AG04450 (cell line): Measurements from ENCODE around the gene CRIM1. TPM values are rescaled to one million over a fixed set of nuclear protein-coding genes. Genes with fewer than 3 reads are reported as not detected.

Experiments used
- CTCF ChIA-PET: fragments of 300-600, 350-600 bp; formaldehyde crosslinking; extraction: SDS; loops from one replicate; lab custom pipeline; 2022; ENCODE audit warnings: antibody characterized with exemption, inconsistent platforms; lab: Charles Lee
- POLR2A ChIA-PET: fragments of 350-600 bp; formaldehyde crosslinking; extraction: SDS; loops from one replicate; lab custom pipeline; 2021; ENCODE audit warnings: antibody characterized with exemption, inconsistent platforms; lab: Yijun Ruan, JAX
- DNase-seq: peaks from one replicate; pipeline ENCODE4 v3.0.0-alpha.2; 2011; ENCODE audit warnings: low read depth, low spot score
- H3K27ac ChIP-seq: one replicate; pipeline ENCODE4 v1.5.1; 2012; ENCODE audit warnings: low read depth, low read length, control low read depth
- H3K27me3 ChIP-seq: one replicate; pipeline ENCODE4 v1.6.0; 2012; ENCODE audit warnings: low read length; ENCODE audit not compliant: control insufficient read depth, insufficient read depth
- H3K4me3 ChIP-seq: 2 replicates; pipeline ENCODE4 v1.5.1; 2011; ENCODE audit warnings: mild to moderate bottlenecking, low read depth, low read length, control low read depth
- H3K9me3 ChIP-seq: 2 replicates; pipeline ENCODE4 v1.5.1; 2012; ENCODE audit warnings: low read length; ENCODE audit not compliant: control insufficient read depth, insufficient read depth
- polyA plus RNA-seq: library from polyadenylated mRNA; depleted of rRNA; stranded (reverse); fragments of >200 nt; gene quantifications from 2 replicates; pipeline ENCODE4 v1.2.3, GENCODE V29; 2011
- TF ChIP-seq, protein P1 (sequence below): IDR thresholded peaks from 2 replicates; pipeline ENCODE4 v1.5.1; 2011; ENCODE audit warnings: low read depth, low read length, control low read depth, inconsistent platforms

The CRIM1 gene
- polyA plus RNA-seq, 1 experiment, result 142 TPM

DNA sequence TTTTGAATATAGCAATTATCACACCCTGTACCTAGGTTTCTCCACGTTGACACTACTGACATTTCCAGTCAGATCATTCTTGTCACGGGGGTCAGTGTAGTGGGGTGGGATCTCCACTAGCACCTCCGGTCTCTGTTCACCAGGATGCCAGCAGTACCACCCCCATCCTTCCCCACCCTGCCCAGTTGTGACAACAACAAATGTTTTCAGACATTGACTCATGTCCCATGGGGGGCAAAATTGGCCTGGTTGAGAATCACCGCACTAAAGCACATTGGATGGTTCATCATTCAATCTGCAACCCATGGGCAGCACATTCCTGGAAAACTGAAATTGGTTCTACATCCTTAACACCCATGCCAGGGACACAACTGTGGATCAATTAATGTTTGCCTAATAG is 210.1 kb downstream of the CRIM1 start:
- H3K4me3 ChIP-seq, result no peak overlapping the region
- CTCF ChIA-PET, result no interaction called here
- POLR2A ChIA-PET, result no interaction called here
- DNase-seq, result no peak
- H3K9me3 ChIP-seq, result no peaks in the 10 kb centered on the region
- H3K27ac ChIP-seq, result no peak overlapping the region
- TF ChIP-seq, protein P1, sequence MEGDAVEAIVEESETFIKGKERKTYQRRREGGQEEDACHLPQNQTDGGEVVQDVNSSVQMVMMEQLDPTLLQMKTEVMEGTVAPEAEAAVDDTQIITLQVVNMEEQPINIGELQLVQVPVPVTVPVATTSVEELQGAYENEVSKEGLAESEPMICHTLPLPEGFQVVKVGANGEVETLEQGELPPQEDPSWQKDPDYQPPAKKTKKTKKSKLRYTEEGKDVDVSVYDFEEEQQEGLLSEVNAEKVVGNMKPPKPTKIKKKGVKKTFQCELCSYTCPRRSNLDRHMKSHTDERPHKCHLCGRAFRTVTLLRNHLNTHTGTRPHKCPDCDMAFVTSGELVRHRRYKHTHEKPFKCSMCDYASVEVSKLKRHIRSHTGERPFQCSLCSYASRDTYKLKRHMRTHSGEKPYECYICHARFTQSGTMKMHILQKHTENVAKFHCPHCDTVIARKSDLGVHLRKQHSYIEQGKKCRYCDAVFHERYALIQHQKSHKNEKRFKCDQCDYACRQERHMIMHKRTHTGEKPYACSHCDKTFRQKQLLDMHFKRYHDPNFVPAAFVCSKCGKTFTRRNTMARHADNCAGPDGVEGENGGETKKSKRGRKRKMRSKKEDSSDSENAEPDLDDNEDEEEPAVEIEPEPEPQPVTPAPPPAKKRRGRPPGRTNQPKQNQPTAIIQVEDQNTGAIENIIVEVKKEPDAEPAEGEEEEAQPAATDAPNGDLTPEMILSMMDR, result no peak
- H3K27me3 ChIP-seq, result no peaks in the 10 kb centered on the region

DNA sequence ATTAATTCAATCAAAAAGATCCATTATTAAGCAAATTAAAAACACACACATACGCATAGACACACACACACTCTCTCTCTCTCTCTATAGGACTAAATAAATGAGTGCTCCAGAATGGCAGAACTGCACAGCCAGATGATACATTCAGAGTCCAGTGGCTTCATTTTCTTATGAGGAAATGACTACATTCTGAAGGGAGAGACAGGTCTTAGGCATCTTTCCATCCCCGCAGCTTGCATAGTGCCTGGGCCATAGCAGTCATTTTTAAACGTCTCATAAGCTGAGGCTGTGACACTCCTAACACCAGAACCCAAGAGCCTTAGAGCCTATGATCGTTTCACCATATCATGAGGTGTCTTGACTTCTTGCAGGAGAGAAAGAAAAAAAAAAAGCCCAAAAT is 211.3 kb downstream of the CRIM1 start:
- Histone ChIP-seq H3K27me3 (no peaks in the 10 kb centered on the region), H3K27ac (no peak overlapping the region), H3K9me3 (no peaks in the 10 kb centered on the region), H3K4me3 (no peak overlapping the region)
- CTCF ChIA-PET, result no interaction called here
- POLR2A ChIA-PET, result no interaction called here
- DNase-seq, result no peak
- TF ChIP-seq, protein P1, result no peak

DNA sequence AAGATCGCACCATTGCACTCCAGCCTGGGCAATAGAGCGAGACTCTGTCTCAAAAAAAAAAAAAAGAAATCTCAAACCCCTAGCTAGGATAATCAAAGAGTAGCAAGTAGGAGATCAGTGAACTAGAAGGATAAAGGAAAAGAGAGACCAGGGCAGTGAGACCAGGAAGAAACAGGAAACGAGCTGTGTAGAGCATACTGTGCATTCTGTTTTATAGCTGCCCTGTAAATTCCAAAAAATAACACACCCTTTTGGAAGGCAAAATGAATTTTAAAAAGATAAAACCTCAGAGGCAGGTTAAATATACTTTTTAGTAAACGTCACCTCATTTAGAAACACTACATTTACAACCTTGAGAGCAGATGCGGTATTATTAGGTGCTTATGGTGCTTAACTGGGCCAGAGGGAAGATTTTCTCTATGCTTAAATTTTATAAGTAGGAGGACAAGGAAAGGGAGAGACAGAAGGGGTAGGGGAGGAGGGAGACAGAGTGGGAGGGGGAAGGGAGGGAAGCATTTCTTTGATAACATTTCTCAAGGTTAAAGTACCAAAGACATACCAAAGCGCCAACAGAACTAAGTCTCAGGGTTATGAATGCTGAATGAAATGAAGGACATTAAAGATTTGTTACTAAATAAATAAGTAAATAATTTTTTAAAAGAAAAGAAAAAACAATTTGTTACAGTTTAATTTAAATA is 212.3 kb downstream of the CRIM1 start:
- TF ChIP-seq, protein P1, result no peak
- H3K27me3 ChIP-seq, result no peaks in the 10 kb centered on the region
- no peak overlapping the region for H3K27ac ChIP-seq
- no peaks in the 10 kb centered on the region for H3K9me3 ChIP-seq
- H3K4me3 ChIP-seq, result no peak overlapping the region
- DNase-seq, result no peak
- ChIA-PET CTCF (interaction anchor here (2.8 kb wide), 1 partner anchor 96 kb away, joined by 15 read pairs; no protein-coding TSS in a partner anchor), POLR2A (interaction anchor here (0.7 kb wide), 1 partner anchor 212 kb away, joined by 3 read pairs; the partner anchor contains the start of gene CRIM1)

DNA sequence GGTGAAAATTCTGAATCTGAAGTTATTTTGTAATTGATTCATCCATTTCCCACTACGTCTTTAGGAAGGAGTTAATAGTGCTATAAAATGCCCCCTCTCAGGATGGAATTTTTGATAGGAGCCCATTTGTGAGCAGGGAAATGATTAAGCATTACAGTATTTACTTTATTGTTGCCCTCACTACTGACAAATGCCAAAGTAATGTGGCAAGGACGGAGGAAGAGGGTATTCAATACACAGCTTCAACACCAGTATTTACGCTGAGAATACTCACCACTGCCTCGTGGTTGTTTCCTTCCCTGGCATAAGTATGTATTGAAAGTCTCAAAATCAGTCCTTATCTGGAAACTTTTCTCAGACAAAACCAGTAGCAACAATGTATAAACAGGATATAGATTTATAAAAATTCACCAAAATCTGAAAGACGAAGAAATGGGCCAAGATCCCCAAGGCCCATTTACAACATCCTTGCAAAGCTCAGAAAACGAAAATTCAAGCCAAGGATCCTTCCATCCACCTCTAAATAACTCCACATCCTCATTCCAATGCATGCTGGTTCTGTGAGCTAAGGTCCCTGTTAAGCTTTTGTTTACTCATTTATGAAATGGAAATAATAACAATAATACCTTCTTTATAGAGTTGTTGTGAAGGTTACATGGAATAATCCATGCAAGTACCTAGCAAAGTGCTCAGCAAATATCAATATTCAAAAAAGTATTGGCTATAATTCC is 213.1 kb downstream of the CRIM1 start:
- POLR2A ChIA-PET, result no interaction called here
- TF ChIP-seq, protein P1, result no peak
- CTCF ChIA-PET, result interaction anchor here (1.1 to 2.8 kb wide), 4 partner anchors 16 to 216 kb away, joined by 3 to 15 read pairs (median 4); no protein-coding TSS in a partner anchor
- no peaks in the 10 kb centered on the region for H3K27me3 ChIP-seq
- no peak for DNase-seq
- no peak overlapping the region for H3K27ac ChIP-seq
- H3K4me3 ChIP-seq, result peak overlapping the region; percentile 20
- no peaks in the 10 kb centered on the region for H3K9me3 ChIP-seq
